H1 (cell line): ENCODE measurements around the gene PRKN. TPM values are rescaled to one million over a fixed set of nuclear protein-coding genes. Genes with fewer than 3 reads are reported as not detected.

Experiments used
- BACH1 ChIP-seq: IDR thresholded peaks from 2 replicates; pipeline ENCODE4 v1.6.1; 2012; ENCODE audit warnings: low read length, improper control_type of control experiment
- CBX5 ChIP-seq: fragments of 300-800, 300-1000 bp; sonication (generic); IDR thresholded peaks from 2 replicates; pipeline ENCODE4 v1.7.1; 2016; ENCODE audit warnings: antibody characterized with exemption, low read length, low read depth
- JUN ChIP-seq: IDR thresholded peaks from 2 replicates; pipeline ENCODE4 v1.6.1; 2011; ENCODE audit warnings: low read depth, mild to moderate bottlenecking, improper control_type of control experiment, low read length
- SAP30 ChIP-seq: fragments of 300-600 bp; sonication (generic); IDR thresholded peaks from 2 replicates; pipeline ENCODE4 v1.7.1; 2012; ENCODE audit warnings: low read length, moderate library complexity, mild to moderate bottlenecking, inconsistent platforms; ENCODE audit not compliant: insufficient read depth, insufficient replicate concordance
- polyA plus RNA-seq, 7 experiments: library from polyadenylated mRNA; depleted of rRNA in 3 of 7; stranded (reverse) in 5 of 7; unstranded in 2 of 7; fragments of >200 nt in 5 of 7; fragments of 200-250 nt in 2 of 7; gene quantifications; 1 replicate in 5 of 7; 2 replicates in 1 of 7; 4 replicates in 1 of 7; pipeline versions ENCODE4 v1.2.1 to v1.2.3, GENCODE V29; 2011 to 2013; ENCODE audit warnings: missing spikeins in 2 of 7, mixed read lengths in 2 of 7
- total RNA-seq: library from RNA; stranded (reverse); fragmentation: NEBNext Ultra II Directional; extraction: Animal tissue kit (Norgen Biotek cat#: 25700); gene quantifications from 2 replicates; pipeline ENCODE4 v1.2.1, GENCODE V29; 2021

The PRKN gene
- total and polyA plus RNA-seq, 2 of the 8 experiments (the other 6 are each of a cell fraction or from before 2014, with no cell fraction given), result 0.13 to 0.29 TPM

- TF ChIP-seq BACH1 (no peak), SAP30 (no peak), JUN (no peak), CBX5 (no peak)
Measured at GRCh38 chr6:161327360-161327953, 1400.1 kb downstream of the PRKN start (continued).
